K562 (cell line): Measurements from ENCODE around the gene EMD. TPM values are rescaled to one million over a fixed set of nuclear protein-coding genes. Genes with fewer than 3 reads are reported as not detected.

Experiments used
- EHMT2 ChIP-seq: fragments of 450-650 bp; IDR thresholded peaks from 2 replicates; pipeline ENCODE4 v1.6.1; 2018; ENCODE audit warnings: antibody characterized with exemption
- FOXM1 ChIP-seq, 2 experiments: fragments of 450-650 bp in 1 of 2; sonication (generic) in 1 of 2; formaldehyde crosslinking in 1 of 2; IDR thresholded peaks; 2 replicates each; pipeline versions ENCODE4 v1.6.1 to v1.9.0; 2017 to 2022; ENCODE audit warnings: low read depth in 2 of 2, mild to moderate bottlenecking in 2 of 2, missing genetic modification reagents in 1 of 2, moderate library complexity in 1 of 2
- HMG20B ChIP-seq: fragments of 250-450 bp; sonication (Bioruptor Pico); IDR thresholded peaks from 2 replicates; pipeline ENCODE4 v1.5.0; 2021; ENCODE audit warnings: mild to moderate bottlenecking
- HNRNPLL ChIP-seq: fragments of 200-400 bp; formaldehyde crosslinking; IDR thresholded peaks from 2 replicates; pipeline ENCODE4 v1.6.1; 2017; ENCODE audit warnings: low read length, low read depth, mild to moderate bottlenecking; ENCODE audit not compliant: poor library complexity, severe bottlenecking
- MCM5 ChIP-seq: fragments of 450-650 bp; IDR thresholded peaks from 2 replicates; pipeline ENCODE4 v1.6.1; 2016; ENCODE audit warnings: low read depth
- MTA2 ChIP-seq: fragments of 450-650 bp; IDR thresholded peaks from 2 replicates; pipeline ENCODE4 v1.6.1; 2016; ENCODE audit warnings: low read depth
- NONO ChIP-seq, 2 experiments: fragments of 200-400 bp in 1 of 2; fragments of 450-650 bp in 1 of 2; formaldehyde crosslinking in 1 of 2; IDR thresholded peaks; 2 replicates each; pipeline ENCODE4 v1.6.1; 2017; ENCODE audit warnings: low read depth in 2 of 2, mild to moderate bottlenecking in 2 of 2, moderate library complexity in 2 of 2, low read length in 1 of 2
- PML ChIP-seq: IDR thresholded peaks from 2 replicates; pipeline ENCODE4 v1.6.1; 2012; ENCODE audit warnings: low read length, inconsistent platforms
- RBM34 ChIP-seq: fragments of 200-400 bp; formaldehyde crosslinking; IDR thresholded peaks from 2 replicates; pipeline ENCODE4 v1.6.1; 2018; ENCODE audit warnings: low read length, borderline replicate concordance; ENCODE audit not compliant: insufficient read depth
- SUPT5H ChIP-seq: fragments of 450-650 bp; IDR thresholded peaks from 2 replicates; pipeline ENCODE4 v1.6.1; 2016
- TEAD4 ChIP-seq, 2 experiments: sonication (generic) in 1 of 2; formaldehyde crosslinking in 1 of 2; IDR thresholded peaks; 2 replicates each; pipeline versions ENCODE4 v1.6.1 to v1.8.0; 2012 to 2022; ENCODE audit warnings: borderline replicate concordance in 1 of 2, inconsistent platforms in 1 of 2, low read length in 1 of 2, mild to moderate bottlenecking in 1 of 2, missing genetic modification reagents in 1 of 2
- ZNF224 ChIP-seq: sonication (generic); formaldehyde crosslinking; IDR thresholded peaks from 2 replicates; pipeline ENCODE4 v1.8.0; 2022; ENCODE audit warnings: mild to moderate bottlenecking, missing genetic modification reagents
- polyA plus RNA-seq, 8 experiments: library from polyadenylated mRNA; depleted of rRNA in 4 of 8; stranded (reverse) in 5 of 8; unstranded in 3 of 8; fragments of >200 nt; fragmentation: Nextera tagmentation in 2 of 8; fragmentation: Illumina TruSeq in 1 of 8; extraction: Ambion mirVana in 2 of 8; extraction: Trizol in 1 of 8; gene quantifications; 2 replicates each; pipeline versions ENCODE4 v1.2.1 to v1.2.3, GENCODE V29; 2011 to 2014; ENCODE audit warnings: inconsistent platforms in 1 of 8, missing spikeins in 1 of 8
- total RNA-seq, 7 experiments: library from RNA; depleted of rRNA in 6 of 7; stranded (reverse); fragments of >200 nt in 6 of 7; fragmentation: Illumina TruSeq in 2 of 7; extraction: Trizol in 2 of 7; gene quantifications; 2 replicates each; pipeline versions ENCODE4 v1.2.1 to v1.2.3, GENCODE V29; 2011 to 2021; ENCODE audit warnings: low replicate concordance in 1 of 7
- TF ChIP-seq, protein P1 (sequence below): sonication (generic); formaldehyde crosslinking; IDR thresholded peaks from 2 replicates; pipeline ENCODE4 v1.8.0; 2022; ENCODE audit warnings: mild to moderate bottlenecking, missing genetic modification reagents
- TF ChIP-seq, protein P2 (sequence below): fragments of 450-650 bp; formaldehyde crosslinking; IDR thresholded peaks from 2 replicates; pipeline ENCODE4 v1.4.0; 2020; ENCODE audit warnings: mild to moderate bottlenecking, moderate library complexity
- TF ChIP-seq, protein P3 (sequence below): fragments of 250-450 bp; sonication (Bioruptor Pico); IDR thresholded peaks from 2 replicates; pipeline ENCODE4 v1.8.0; 2022; ENCODE audit warnings: moderate library complexity, mild to moderate bottlenecking, inconsistent platforms
- TF ChIP-seq, protein P4 (sequence below): fragments of 150-350 bp; IDR thresholded peaks from 2 replicates; pipeline ENCODE4 v1.6.1; 2014; ENCODE audit warnings: low read depth, mild to moderate bottlenecking, low read length, borderline replicate concordance
- TF ChIP-seq, protein P5 (sequence below): fragments of 450-650 bp; formaldehyde crosslinking; IDR thresholded peaks from 2 replicates; pipeline ENCODE4 v1.4.0; 2022; ENCODE audit warnings: missing genetic modification characterization

The EMD gene
- total and polyA plus RNA-seq, 9 of the 15 experiments (the other 6 are each of a cell fraction or from before 2014, with no cell fraction given): 2.3 to 206 (median 61.9) TPM

DNA sequence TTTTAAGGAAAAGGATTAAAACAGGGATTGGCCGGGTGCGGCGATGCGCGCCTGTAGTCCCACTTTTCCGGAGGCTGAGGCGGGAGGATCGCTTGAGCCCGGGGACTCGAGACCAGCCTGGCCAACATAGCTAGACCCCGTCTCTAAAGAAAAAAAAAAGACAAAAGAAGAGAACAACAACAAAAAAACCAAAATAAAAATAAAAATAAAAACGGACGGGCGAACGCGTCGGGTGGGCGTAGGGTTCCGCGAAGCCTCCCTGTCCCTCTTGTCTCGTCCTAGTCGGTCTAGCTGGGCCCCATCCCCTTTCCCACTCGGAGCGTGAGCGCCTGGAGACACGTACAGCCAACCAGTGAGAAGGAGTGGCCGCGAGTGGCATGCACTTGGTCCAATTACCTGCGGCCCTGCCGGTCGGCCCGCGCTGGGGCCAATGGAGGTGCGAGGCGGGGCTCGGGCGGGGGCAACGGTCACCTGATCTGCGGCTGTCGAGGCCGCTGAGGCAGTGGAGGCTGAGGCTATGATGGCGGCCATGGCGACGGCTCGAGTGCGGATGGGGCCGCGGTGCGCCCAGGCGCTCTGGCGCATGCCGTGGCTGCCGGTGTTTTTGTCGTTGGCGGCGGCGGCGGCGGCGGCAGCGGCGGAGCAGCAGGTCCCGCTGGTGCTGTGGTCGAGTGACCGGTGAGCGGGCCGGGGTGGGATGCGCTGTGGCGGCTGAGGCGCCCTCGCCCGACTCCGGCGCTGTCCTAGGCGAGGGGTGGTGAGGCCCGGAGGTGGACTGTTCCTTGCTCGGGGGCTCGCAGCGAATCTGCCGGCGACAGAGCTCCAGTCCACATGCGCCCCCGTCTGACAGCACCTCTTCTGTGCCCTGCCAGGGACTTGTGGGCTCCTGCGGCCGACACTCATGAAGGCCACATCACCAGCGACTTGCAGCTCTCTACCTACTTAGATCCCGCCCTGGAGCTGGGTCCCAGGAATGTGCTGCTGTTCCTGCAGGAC, 49.4 kb downstream of the EMD start, which contains the start of gene ATP6AP1 (continued):
- TF ChIP-seq RBM34: no peak
- peak; percentile 25; the same call in 1 of the 2 replicates for TF ChIP-seq PML
- TF ChIP-seq, protein P1, sequence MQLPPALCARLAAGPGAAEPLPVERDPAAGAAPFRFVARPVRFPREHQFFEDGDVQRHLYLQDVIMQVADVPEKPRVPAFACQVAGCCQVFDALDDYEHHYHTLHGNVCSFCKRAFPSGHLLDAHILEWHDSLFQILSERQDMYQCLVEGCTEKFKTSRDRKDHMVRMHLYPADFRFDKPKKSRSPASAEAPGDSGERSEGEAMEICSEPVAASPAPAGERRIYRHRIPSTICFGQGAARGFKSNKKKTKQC (CRISPR knock-in tag): no peak; the same call in 1 of the 2 replicates
- no peak for TF ChIP-seq EHMT2
- no peak for TF ChIP-seq MCM5
- TF ChIP-seq, protein P2, sequence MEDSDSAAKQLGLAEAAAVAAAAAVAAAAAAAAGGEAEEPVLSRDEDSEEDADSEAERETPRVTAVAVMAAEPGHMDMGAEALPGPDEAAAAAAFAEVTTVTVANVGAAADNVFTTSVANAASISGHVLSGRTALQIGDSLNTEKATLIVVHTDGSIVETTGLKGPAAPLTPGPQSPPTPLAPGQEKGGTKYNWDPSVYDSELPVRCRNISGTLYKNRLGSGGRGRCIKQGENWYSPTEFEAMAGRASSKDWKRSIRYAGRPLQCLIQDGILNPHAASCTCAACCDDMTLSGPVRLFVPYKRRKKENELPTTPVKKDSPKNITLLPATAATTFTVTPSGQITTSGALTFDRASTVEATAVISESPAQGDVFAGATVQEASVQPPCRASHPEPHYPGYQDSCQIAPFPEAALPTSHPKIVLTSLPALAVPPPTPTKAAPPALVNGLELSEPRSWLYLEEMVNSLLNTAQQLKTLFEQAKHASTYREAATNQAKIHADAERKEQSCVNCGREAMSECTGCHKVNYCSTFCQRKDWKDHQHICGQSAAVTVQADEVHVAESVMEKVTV (CRISPR knock-in tag): no peak
- TF ChIP-seq TEAD4 (IDR thresholded peaks at IDR 0.05; ENCODE audit: low read length): no peak
- TF ChIP-seq TEAD4 (CRISPR knock-in tag; IDR thresholded peaks at IDR 0.05; ENCODE audit: borderline replicate concordance): no peak
- peak; percentile 52; the same call in 1 of the 2 replicates for TF ChIP-seq SUPT5H
- no peak for TF ChIP-seq HMG20B (CRISPR knock-in tag)
- TF ChIP-seq, protein P3, sequence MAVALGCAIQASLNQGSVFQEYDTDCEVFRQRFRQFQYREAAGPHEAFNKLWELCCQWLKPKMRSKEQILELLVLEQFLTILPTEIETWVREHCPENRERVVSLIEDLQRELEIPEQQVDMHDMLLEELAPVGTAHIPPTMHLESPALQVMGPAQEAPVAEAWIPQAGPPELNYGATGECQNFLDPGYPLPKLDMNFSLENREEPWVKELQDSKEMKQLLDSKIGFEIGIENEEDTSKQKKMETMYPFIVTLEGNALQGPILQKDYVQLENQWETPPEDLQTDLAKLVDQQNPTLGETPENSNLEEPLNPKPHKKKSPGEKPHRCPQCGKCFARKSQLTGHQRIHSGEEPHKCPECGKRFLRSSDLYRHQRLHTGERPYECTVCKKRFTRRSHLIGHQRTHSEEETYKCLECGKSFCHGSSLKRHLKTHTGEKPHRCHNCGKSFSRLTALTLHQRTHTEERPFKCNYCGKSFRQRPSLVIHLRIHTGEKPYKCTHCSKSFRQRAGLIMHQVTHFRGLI (CRISPR knock-in tag): no peak
- TF ChIP-seq MTA2: no peak
- TF ChIP-seq NONO (IDR thresholded peaks at IDR 0.05; ENCODE audit: low read depth in 2 of 2, low read length in 1 of 2): 0 out of 4 replicates have a peak, but pooled peaks of 1 of the 2 experiments have one; percentile 34
- TF ChIP-seq, protein P4, sequence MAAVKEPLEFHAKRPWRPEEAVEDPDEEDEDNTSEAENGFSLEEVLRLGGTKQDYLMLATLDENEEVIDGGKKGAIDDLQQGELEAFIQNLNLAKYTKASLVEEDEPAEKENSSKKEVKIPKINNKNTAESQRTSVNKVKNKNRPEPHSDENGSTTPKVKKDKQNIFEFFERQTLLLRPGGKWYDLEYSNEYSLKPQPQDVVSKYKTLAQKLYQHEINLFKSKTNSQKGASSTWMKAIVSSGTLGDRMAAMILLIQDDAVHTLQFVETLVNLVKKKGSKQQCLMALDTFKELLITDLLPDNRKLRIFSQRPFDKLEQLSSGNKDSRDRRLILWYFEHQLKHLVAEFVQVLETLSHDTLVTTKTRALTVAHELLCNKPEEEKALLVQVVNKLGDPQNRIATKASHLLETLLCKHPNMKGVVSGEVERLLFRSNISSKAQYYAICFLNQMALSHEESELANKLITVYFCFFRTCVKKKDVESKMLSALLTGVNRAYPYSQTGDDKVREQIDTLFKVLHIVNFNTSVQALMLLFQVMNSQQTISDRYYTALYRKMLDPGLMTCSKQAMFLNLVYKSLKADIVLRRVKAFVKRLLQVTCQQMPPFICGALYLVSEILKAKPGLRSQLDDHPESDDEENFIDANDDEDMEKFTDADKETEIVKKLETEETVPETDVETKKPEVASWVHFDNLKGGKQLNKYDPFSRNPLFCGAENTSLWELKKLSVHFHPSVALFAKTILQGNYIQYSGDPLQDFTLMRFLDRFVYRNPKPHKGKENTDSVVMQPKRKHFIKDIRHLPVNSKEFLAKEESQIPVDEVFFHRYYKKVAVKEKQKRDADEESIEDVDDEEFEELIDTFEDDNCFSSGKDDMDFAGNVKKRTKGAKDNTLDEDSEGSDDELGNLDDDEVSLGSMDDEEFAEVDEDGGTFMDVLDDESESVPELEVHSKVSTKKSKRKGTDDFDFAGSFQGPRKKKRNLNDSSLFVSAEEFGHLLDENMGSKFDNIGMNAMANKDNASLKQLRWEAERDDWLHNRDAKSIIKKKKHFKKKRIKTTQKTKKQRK: no peak
- no peak for TF ChIP-seq ZNF224 (CRISPR knock-in tag)
- TF ChIP-seq HNRNPLL: no peak
- TF ChIP-seq, protein P5, sequence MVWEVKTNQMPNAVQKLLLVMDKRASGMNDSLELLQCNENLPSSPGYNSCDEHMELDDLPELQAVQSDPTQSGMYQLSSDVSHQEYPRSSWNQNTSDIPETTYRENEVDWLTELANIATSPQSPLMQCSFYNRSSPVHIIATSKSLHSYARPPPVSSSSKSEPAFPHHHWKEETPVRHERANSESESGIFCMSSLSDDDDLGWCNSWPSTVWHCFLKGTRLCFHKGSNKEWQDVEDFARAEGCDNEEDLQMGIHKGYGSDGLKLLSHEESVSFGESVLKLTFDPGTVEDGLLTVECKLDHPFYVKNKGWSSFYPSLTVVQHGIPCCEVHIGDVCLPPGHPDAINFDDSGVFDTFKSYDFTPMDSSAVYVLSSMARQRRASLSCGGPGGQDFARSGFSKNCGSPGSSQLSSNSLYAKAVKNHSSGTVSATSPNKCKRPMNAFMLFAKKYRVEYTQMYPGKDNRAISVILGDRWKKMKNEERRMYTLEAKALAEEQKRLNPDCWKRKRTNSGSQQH (CRISPR knock-in tag): no peak
- 0 out of 2 replicates have a peak, but pooled peaks have one; percentile 18 for TF ChIP-seq FOXM1 (IDR thresholded peaks at IDR 0.05; ENCODE audit: low read depth)
- TF ChIP-seq FOXM1 (CRISPR knock-in tag; IDR thresholded peaks at IDR 0.05; ENCODE audit: low read depth): no peak
